Measurements from ENCODE around the gene SLC46A2.

Gene SLC46A2

DNA sequence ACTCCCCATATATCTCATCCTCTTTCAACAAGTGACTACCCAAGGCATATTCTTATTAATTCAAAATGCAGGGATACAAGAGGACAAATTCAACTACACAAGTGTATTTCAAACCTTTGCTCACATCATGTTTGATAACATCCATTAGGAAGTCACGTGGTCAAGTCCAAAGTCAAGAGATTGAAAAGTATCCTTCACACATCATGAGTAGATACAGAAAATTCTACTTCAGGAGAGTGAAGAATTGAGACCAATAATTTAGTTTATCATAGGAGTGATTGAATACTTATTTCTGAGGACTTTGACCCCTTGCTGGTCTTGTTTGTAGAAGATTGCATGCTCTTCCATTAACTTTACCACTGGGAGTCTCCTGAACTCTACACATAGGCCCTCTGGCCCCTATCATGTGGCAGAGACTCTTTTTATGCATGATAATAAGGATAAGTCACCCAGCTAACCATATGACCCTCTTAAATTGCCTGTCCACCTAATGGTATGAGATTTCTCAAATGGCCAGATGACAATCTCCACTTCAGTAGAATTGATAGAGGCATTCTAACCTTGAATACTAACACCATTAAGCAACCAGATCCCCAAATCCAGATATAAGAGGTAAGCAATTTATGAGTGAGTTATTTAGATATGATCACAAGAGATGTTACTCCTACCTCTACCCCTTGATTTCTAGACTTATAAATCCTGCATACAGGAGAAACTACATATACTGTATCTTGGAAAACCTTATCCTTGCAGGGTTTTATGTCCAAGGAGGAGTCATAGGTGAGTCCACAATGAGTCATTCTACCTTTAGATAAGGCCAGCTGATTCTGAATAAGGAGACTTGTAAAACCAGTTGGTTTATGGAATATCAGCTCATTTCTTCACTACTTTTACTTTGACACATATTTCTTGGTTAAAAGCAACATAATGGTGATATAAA, 26.6 kb upstream of the SLC46A2 start:
- no peak overlapping the region for H3K4me3 ChIP-seq (ENCODE audit: low read depth, low read length, poor library complexity, severe bottlenecking)
- no peaks in the 10 kb centered on the region for H3K79me2 ChIP-seq (ENCODE audit: insufficient read depth, low read length)
- H3K4me2 ChIP-seq (ENCODE audit: low read length) = no peak overlapping the region
- no peaks in the 10 kb centered on the region for H3K9me3 ChIP-seq (ENCODE audit: low read length)
- H2AFZ ChIP-seq (ENCODE audit: low read length) = no peak overlapping the region
- no peaks in the 10 kb centered on the region for H3K27me3 ChIP-seq (ENCODE audit: insufficient read depth, low read length)
- H3K9ac ChIP-seq (ENCODE audit: low read length) = no peak overlapping the region
- H3K9me2 ChIP-seq (ENCODE audit: low read depth, low read length) = no peaks in the 10 kb centered on the region
- H3K36me3 ChIP-seq (ENCODE audit: insufficient read depth, low read length) = no peaks in the 10 kb centered on the region
- TF ChIP-seq, protein P1, sequence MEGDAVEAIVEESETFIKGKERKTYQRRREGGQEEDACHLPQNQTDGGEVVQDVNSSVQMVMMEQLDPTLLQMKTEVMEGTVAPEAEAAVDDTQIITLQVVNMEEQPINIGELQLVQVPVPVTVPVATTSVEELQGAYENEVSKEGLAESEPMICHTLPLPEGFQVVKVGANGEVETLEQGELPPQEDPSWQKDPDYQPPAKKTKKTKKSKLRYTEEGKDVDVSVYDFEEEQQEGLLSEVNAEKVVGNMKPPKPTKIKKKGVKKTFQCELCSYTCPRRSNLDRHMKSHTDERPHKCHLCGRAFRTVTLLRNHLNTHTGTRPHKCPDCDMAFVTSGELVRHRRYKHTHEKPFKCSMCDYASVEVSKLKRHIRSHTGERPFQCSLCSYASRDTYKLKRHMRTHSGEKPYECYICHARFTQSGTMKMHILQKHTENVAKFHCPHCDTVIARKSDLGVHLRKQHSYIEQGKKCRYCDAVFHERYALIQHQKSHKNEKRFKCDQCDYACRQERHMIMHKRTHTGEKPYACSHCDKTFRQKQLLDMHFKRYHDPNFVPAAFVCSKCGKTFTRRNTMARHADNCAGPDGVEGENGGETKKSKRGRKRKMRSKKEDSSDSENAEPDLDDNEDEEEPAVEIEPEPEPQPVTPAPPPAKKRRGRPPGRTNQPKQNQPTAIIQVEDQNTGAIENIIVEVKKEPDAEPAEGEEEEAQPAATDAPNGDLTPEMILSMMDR (IDR thresholded peaks at IDR 0.05; ENCODE audit: low read length) = no peak
- no peak for TF ChIP-seq EZH2 (IDR thresholded peaks at IDR 0.05; ENCODE audit: borderline replicate concordance, low read length)
- no peaks in the 10 kb centered on the region for H4K20me1 ChIP-seq (ENCODE audit: insufficient read depth, low read length)
- H3K27ac ChIP-seq (ENCODE audit: low read depth, low read length, poor library complexity, severe bottlenecking) = no peak overlapping the region
- H3F3A ChIP-seq (ENCODE audit: insufficient read depth, low read length) = no peaks in the 10 kb centered on the region
- no peaks in the 10 kb centered on the region for H3K4me1 ChIP-seq (ENCODE audit: insufficient read depth, low read length, severe bottlenecking)

DNA sequence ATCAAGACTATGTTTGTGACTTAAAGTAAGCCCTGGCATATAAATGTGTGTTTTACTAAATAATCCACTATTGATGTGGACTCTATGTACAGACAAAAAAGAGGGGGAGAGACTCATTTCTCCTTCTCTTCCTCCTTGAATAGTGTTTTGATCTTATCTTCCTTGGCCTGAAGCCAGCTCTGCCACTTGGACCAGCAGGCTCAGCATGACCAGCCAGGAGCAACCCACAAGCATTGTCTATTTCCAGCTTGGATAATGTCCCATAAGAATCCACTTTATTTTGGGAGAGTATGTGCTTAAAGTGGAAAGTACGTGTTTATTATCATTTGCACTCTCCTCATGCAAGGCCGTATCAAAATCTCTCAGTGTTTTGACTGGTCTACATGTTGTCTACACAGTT, 23.8 kb upstream of the SLC46A2 start:
- Histone ChIP-seq H4K20me1 (ENCODE audit: insufficient read depth, low read length) (no peaks in the 10 kb centered on the region), H3K9ac (ENCODE audit: low read length) (no peak overlapping the region), H3K9me2 (ENCODE audit: low read depth, low read length) (no peaks in the 10 kb centered on the region), H3K36me3 (ENCODE audit: insufficient read depth, low read length) (no peaks in the 10 kb centered on the region), H3F3A (ENCODE audit: insufficient read depth, low read length) (no peaks in the 10 kb centered on the region), H3K4me1 (ENCODE audit: insufficient read depth, low read length, severe bottlenecking) (no peaks in the 10 kb centered on the region), H3K27me3 (ENCODE audit: insufficient read depth, low read length) (no peaks in the 10 kb centered on the region), H3K4me3 (ENCODE audit: low read depth, low read length, poor library complexity, severe bottlenecking) (no peak overlapping the region), H3K79me2 (ENCODE audit: insufficient read depth, low read length) (no peaks in the 10 kb centered on the region), H3K27ac (ENCODE audit: low read depth, low read length, poor library complexity, severe bottlenecking) (no peak overlapping the region), H3K4me2 (ENCODE audit: low read length) (no peak overlapping the region), H3K9me3 (ENCODE audit: low read length) (no peaks in the 10 kb centered on the region), H2AFZ (ENCODE audit: low read length) (no peak overlapping the region)
- no peak for TF ChIP-seq EZH2 (IDR thresholded peaks at IDR 0.05; ENCODE audit: borderline replicate concordance, low read length)

DNA sequence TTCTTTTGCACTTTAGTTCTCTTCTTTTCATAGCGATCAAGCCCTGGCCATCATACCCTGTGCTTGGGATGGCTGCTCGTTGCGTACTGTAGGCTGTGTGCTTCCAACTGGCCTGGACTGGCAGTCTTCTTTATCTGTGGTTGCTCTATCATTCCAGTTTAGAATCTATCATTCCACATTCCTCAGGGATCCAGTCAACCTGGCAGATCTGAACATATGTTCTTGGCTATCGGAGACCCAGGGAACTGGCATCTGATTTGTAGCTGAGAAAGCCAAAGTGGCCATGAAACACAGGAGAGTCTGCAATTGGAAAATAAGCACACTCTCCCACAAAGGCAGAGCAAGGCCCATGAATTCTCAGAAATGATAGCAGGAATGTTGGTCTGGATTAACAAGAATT, 22.6 kb upstream of the SLC46A2 start:
- Histone ChIP-seq H4K20me1 (ENCODE audit: insufficient read depth, low read length) (no peaks in the 10 kb centered on the region), H3K27me3 (ENCODE audit: insufficient read depth, low read length) (no peaks in the 10 kb centered on the region), H3K4me1 (ENCODE audit: insufficient read depth, low read length, severe bottlenecking) (no peaks in the 10 kb centered on the region), H3K9me3 (ENCODE audit: low read length) (no peaks in the 10 kb centered on the region), H3K36me3 (ENCODE audit: insufficient read depth, low read length) (no peaks in the 10 kb centered on the region), H3K4me3 (ENCODE audit: low read depth, low read length, poor library complexity, severe bottlenecking) (no peak overlapping the region), H3K79me2 (ENCODE audit: insufficient read depth, low read length) (no peaks in the 10 kb centered on the region), H3F3A (ENCODE audit: insufficient read depth, low read length) (no peaks in the 10 kb centered on the region), H3K27ac (ENCODE audit: low read depth, low read length, poor library complexity, severe bottlenecking) (no peak overlapping the region), H2AFZ (ENCODE audit: low read length) (no peak overlapping the region), H3K9ac (ENCODE audit: low read length) (no peak overlapping the region), H3K9me2 (ENCODE audit: low read depth, low read length) (no peaks in the 10 kb centered on the region), H3K4me2 (ENCODE audit: low read length) (no peak overlapping the region)
- TF ChIP-seq, protein P1 (IDR thresholded peaks at IDR 0.05; ENCODE audit: low read length) = no peak
- no peak for TF ChIP-seq EZH2 (IDR thresholded peaks at IDR 0.05; ENCODE audit: borderline replicate concordance, low read length)

Measured in OCI-LY1 (cell line).